Measurements from ENCODE around the gene VSIG10L.

Gene VSIG10L

GRCh38 chr19:51317376-51317775 is 24.6 kb downstream of the VSIG10L start:
- no peak for DNase-seq (ENCODE audit: low read depth)

GRCh38 chr19:51316688-51317087 is 25.3 kb downstream of the VSIG10L start:
- no peak for DNase-seq (ENCODE audit: low read depth)

DNA sequence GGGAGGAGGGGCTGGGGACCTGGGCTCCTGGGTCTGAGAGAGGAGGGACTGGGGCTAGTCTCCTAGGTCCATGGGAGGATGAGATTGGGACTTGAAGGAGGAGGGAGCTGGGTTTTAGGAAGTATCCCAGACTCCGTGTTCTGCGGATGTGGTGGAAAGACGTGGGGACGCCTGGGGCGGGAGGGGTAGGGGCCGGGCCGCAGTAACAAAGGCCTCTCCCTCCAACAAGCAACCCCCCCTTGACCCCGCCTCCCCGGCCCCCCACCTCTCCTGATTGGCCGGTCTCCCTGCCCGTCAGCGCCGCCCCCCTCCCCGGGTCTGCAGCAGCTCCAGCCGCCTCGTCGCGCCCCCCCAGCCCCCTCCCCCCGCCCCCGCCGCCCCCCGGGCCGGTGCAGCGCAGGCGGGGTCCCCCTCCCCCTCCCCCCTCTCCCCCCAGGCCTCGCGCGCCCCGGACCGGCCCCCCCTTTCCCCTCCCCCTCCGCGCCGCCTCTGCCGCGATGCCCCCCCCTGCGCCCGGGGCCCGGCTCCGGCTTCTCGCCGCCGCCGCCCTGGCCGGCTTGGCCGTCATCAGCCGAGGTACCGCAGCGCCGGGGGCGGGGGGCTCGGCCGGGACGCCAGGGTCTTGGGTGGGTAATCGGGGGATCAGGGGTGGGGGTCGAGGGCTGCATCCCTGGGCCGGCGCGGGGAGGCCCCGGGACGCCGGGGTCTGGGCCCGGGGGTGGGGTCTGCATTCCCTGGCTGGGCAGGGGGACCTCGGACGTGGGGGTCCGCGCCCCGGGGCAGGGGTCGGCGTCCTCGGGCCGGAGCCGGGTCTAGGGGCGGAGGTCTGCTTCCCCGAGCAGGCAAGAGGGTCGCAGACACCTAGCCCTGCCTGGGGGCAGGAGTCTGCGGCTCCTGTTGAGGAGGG is 30.3 kb downstream of the VSIG10L start, which contains the start of gene IGLON5:
Gene IGLON5 (plus strand): TSS at position 294 of the 907 bp plus-strand sequence. CDS start 204 bp downstream, at position 498.
- no peak for DNase-seq (ENCODE audit: low read depth)

- DNase-seq (ENCODE audit: low read depth), result no peak
These were observed 36.5 kb downstream of the VSIG10L start for GRCh38 chr19:51305479-51305878.

DNA sequence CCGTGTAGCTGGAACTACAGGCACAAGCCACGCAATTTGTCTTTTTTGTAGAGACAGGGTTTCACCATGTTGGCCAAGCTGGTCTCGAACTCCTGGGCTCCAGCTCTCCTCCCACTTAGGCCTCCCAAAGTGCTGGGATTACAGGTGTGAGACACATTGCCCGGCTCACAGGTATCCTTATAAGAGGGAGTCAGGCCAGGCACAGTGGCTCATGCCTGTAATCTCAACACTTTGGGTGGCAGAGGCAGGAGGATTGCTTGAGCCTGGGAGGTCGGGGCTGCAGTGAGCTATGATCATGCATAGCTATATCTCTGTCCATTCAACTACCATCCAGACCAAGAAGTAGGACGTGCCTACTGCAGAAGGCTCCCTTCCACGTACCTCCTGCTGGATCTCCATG is 40.7 kb downstream of the VSIG10L start:
- no peak for DNase-seq (ENCODE audit: low read depth)

- DNase-seq (ENCODE audit: low read depth), result no peak
These were observed 44.5 kb downstream of the VSIG10L start for GRCh38 chr19:51297406-51297805.

- no peak for DNase-seq (ENCODE audit: low read depth)
These were observed 45.4 kb downstream of the VSIG10L start for GRCh38 chr19:51296336-51297093.

DNA sequence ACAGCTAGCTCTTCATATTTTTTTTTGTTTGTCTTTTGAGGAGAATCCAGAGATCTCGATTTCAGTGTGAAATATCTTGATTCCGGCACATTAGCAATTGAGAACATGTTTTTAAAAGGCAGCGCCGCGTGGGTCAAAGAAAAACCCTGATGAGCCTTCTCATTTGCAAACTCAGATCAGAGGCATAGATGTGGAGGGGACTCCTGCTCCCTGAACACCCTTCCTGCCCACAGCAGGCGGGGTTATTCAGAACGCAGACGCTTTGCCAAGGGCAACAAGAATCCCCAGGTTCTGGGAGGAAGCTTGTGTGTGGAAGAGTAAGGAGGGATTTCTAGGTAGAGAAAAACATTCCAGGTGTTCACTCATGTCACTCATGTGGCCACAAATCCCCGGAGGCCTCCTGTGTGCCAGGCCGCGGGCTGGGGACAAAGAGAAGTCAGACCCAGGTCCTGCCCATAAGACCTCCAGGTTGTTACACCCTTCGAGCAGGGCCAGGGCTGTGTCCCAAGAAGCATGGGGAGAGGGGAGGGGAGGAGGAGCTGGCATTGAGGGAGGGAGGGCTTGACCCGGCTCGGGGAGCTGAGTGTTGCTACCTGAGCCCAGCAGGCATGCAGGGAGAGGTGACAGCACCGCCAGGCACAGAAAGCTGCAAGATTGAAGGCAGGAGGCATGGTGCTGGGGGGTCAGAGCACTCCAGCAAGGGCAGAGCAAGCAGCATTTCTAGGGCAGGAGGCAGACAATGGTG is 46.4 kb downstream of the VSIG10L start:
- DNase-seq (ENCODE audit: low read depth), result no peak

DNA sequence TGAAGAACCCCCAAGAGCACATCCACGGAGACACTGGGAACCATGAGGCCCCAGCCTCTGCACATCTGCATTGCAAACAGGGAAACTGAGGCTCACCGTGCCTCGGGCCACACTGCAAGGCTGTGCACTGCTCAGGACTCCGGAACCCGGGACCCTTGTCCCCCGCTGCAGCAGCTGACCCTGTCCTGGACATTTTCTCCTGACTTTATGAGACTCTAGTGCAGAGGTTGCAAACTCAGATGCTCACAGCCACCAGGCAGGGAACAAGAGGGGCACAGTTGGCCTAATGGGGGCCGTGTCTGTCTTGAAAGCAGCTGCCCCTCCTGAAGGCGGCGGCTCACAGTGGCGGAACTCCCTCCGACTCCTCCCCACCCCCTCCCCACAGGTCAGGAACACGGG is 47.0 kb downstream of the VSIG10L start:
- no peak for DNase-seq (ENCODE audit: low read depth)

DNA sequence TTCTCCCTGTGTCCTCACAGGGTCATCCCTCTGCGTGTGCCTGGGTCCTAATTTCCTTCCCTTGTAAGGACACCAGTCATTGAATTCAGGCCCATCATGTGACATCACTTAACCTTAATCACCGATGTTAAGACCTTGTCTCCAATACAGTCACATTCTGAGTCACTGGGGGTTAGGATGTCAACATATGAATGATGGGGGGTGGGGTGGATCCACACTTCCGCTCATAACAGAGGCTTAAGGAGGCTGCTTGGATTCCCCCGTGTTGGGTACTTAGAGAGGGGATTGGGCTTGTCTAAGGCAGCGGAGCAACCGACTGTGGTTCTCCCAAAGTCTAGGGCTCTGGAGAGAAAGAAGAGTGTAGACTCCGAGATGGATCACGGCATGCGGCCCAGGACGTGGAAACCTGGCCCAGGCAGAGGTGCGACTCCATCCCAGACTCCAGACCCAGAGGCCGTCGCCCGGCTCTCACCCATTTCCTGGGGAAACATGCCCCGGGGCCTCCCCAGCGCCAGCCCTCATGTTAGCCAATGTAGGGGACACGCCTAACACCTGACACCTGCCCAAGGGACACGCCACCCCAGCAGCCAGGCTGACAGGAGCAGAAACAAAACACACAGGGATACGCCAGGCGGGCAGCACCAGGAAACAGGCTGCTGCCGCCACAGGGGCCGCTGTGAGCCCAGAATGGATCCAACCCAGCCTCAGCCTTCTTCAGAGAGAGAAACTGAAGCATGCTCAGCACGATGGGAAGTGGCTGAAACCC is 47.5 kb downstream of the VSIG10L start:
- DNase-seq (ENCODE audit: low read depth), result no peak

DNA sequence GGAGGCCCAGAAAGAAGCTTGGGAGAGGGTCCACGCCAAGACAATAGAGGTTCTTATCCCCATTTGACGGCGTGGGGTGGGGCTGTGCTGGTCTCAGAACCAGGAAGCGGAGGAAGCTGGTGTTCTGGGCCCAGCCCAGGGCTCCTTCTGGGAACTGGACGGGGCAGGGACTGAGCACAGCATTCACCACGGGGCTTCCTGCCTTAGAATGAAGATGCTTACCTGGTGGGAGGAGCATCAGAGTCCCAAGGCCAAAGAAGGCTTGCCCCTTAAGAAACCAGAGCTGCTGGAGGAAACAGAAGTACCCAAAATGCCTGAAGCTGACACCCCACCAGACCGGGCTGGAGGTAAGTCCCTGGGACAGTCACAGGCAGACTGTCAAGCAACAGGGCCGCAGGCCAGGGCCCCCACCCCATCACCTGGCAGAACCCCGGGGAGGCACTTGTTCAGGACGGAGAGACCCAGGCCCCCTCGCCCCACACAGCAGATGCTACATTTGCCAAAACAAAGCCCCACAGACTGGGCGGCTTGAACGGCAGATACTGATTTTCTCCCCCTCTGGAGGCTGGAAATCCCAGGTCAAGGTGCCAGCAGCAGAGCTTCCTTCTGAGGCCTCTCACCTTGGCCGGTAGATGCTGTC is 48.2 kb downstream of the VSIG10L start:
- DNase-seq (ENCODE audit: low read depth), result no peak

- DNase-seq (ENCODE audit: low read depth), result no peak
These were observed 49.0 kb downstream of the VSIG10L start for GRCh38 chr19:51292971-51293370.

- DNase-seq (ENCODE audit: low read depth), result no peak
These were observed 52.3 kb downstream of the VSIG10L start for GRCh38 chr19:51289635-51290034.

- DNase-seq (ENCODE audit: low read depth), result no peak
These were observed 56.3 kb downstream of the VSIG10L start for GRCh38 chr19:51285682-51286081.

DNA sequence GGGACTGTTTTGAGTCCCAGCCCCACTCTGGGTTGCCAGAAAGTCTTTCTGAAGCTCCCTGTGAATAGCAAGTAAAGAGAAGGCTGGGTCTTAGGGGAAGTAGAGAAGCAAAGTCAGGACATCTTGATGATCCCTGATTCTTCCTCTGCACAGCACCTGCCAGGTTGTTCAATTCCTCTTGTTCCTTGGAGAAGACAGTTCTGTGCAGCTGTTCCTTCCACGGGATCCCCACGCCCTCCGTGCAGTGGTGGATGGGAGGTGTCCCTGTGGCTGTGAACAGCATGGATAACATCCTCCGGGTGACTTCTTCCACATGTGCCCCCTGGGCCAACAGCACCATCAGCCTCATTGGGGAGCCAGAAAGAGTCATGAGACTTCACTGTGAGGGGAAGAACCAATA is 59.6 kb downstream of the VSIG10L start:
- DNase-seq (ENCODE audit: low read depth), result no peak

All from stimulated activated CD8-positive, alpha-beta memory T cell treated with anti-CD3 and anti-CD28 coated beads, Interleukin-7, amount 100 ng/mL, for 24 hours (primary cell).